ENCODE results near the gene FGFR4.

- TF ChIP-seq CTCF (conservative IDR thresholded peaks at IDR 0.05; ENCODE audit: low read depth in 2 of 2) = no peak
- TF ChIP-seq POLR2AphosphoS5 (IDR thresholded peaks at IDR 0.05; ENCODE audit: low read depth) = no peak
- TF ChIP-seq EZH2 (IDR thresholded peaks at IDR 0.05; ENCODE audit: low read depth, unreplicated experiment) = no peak
- no peak for TF ChIP-seq JUNB (IDR thresholded peaks at IDR 0.05; ENCODE audit: unreplicated experiment)
- no peak for TF ChIP-seq REST (IDR thresholded peaks at IDR 0.05; ENCODE audit: unreplicated experiment)
These were observed 22.0 kb upstream of the FGFR4 start for GRCh38 chr5:177064500-177065277.

Data from GM23338 (cell line).